GM21529 (cell line): ENCODE measurements around the gene GLRX2.
"Not testable (repeated sequence)": the region's sequence is repeated elsewhere in the genome, so short reads cannot be mapped to it uniquely, and the experiment has no call there.

Experiments used
- ATAC-seq: cut with Tn5 transposase; IDR thresholded peaks from one replicate; pipeline ENCODE4 v1.9.1; 2021; ENCODE audit not compliant: unreplicated experiment

Gene GLRX2

GRCh38 chr1:193104907-193105820 lies at the start of gene GLRX2:
Gene GLRX2 (minus strand): TSS chr1:193105414. CDS start chr1:193105382, 32 bp downstream.
- ATAC-seq, result peak; percentile 89

- ATAC-seq, result no peak
These were observed 39.8 kb upstream of the GLRX2 start for GRCh38 chr1:193144999-193145398.

GRCh38 chr1:193144361-193144938 lies 39.2 kb upstream of the GLRX2 start:
- no peak for ATAC-seq

GRCh38 chr1:193143285-193143684 lies 38.1 kb upstream of the GLRX2 start:
- ATAC-seq, result no peak

- no peak for ATAC-seq
These were observed 37.2 kb upstream of the GLRX2 start for GRCh38 chr1:193142409-193142808.

GRCh38 chr1:193141804-193142203 lies 36.6 kb upstream of the GLRX2 start:
- no peak for ATAC-seq

- no peak for ATAC-seq
These were observed 35.0 kb upstream of the GLRX2 start for GRCh38 chr1:193140254-193140653.

- peak; percentile 68 for ATAC-seq
These were observed 26.1 kb upstream of the GLRX2 start for GRCh38 chr1:193131266-193131860.

- ATAC-seq, result no peak
These were observed 20.2 kb upstream of the GLRX2 start for GRCh38 chr1:193125369-193125768.

GRCh38 chr1:193123751-193124150 lies 18.5 kb upstream of the GLRX2 start:
- no peak for ATAC-seq

- ATAC-seq, result peak; percentile 90
These were observed 16.7 kb upstream of the GLRX2 start, which contains the start of gene CDC73 for GRCh38 chr1:193121616-193122593. Gene CDC73 (plus strand): TSS chr1:193122031. CDS start chr1:193122201, 170 bp downstream.

- ATAC-seq, result no peak
These were observed 15.5 kb upstream of the GLRX2 start for GRCh38 chr1:193120604-193121166.

GRCh38 chr1:193118803-193119730 lies 13.9 kb upstream of the GLRX2 start:
- no peak for ATAC-seq

GRCh38 chr1:193118194-193118593 lies 13.0 kb upstream of the GLRX2 start:
- ATAC-seq, result no peak

GRCh38 chr1:193117167-193117566 lies 12.0 kb upstream of the GLRX2 start:
- not testable (repeated sequence) for ATAC-seq

- ATAC-seq, result no peak
These were observed 10.5 kb upstream of the GLRX2 start for GRCh38 chr1:193115629-193116227.

- ATAC-seq, result no peak
These were observed 9.4 kb upstream of the GLRX2 start for GRCh38 chr1:193114485-193115095.

- no peak for ATAC-seq
These were observed 8.7 kb upstream of the GLRX2 start for GRCh38 chr1:193113992-193114332.
